Measurements from ENCODE around the gene PDCL2. TPM values are rescaled to one million over a fixed set of nuclear protein-coding genes. Genes with fewer than 3 reads are reported as not detected.

Gene PDCL2
- total RNA-seq, 4 donors from 2014 or later = not detected

DNA sequence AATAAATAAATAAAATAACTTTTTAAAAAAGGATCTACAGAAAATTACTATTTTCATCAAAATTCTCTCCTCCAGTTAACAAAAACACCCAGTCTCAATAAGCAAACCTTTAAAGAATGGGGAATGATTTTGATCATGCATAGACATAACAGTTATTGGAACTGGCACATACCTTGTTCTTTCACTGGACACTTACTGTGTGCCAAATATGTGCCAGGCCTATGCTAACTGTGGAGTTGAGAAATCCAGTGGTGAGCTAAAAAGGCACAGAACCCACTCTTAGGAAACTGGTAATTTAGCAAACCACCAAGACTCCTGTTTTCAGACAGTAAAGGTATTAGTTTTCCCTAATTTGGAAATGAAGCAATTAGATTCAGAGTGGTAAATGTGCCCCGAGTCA lies 84.4 kb downstream of the PDCL2 start:
- no peak for DNase-seq (ENCODE audit: low spot score in 2 of 2)
- Histone ChIP-seq H3K27ac (no peak overlapping the region), H3K9me3 (no peaks in the 10 kb centered on the region), H3K27me3 (no peaks in the 10 kb centered on the region), H3K4me1 (no peaks in the 10 kb centered on the region), H3K36me3 (peaks cover 11% of the 10 kb centered on the region), H3K4me3 (no peak overlapping the region)
- TF ChIP-seq POLR2A (IDR thresholded peaks at IDR 0.05) = no peak
- no peak for TF ChIP-seq POLR2AphosphoS5 (IDR thresholded peaks at IDR 0.05)
- TF ChIP-seq CTCF (IDR thresholded peaks at IDR 0.05) = no peak
- no peak for TF ChIP-seq EP300 (IDR thresholded peaks at IDR 0.05)
- WGBS = 92% methylated on average over 1 of the region's 1 CpG

Other genes with a start within 250 kb of the PDCL2 start
- gene SRD5A3, start 246.0 kb downstream of the PDCL2 start, total RNA-seq = 10 to 100 TPM in 3 of 4 donors, 1 to 10 TPM in 1; 9.3 to 24.8 (median 17.1) TPM
- 100 to 1,000 TPM in 2 of 4 donors, 10 to 100 TPM in 2; 82.5 to 129 (median 98.3) TPM for gene TMEM165, start 196.3 kb downstream of the PDCL2 start, total RNA-seq
- 10 to 100 TPM; 15.9 to 20.7 (median 19.0) TPM for gene CLOCK, start 45.3 kb downstream of the PDCL2 start, total RNA-seq
- gene NMU, start 44.1 kb upstream of the PDCL2 start, total RNA-seq = 10 to 100 TPM; 16.3 to 54.7 (median 36.7) TPM
- not detected for gene EXOC1L, start 227.5 kb upstream of the PDCL2 start, total RNA-seq

All from suprapubic skin (tissue), 4 donors.